Measurements from ENCODE around the gene POLR3C.

The POLR3C gene

DNA sequence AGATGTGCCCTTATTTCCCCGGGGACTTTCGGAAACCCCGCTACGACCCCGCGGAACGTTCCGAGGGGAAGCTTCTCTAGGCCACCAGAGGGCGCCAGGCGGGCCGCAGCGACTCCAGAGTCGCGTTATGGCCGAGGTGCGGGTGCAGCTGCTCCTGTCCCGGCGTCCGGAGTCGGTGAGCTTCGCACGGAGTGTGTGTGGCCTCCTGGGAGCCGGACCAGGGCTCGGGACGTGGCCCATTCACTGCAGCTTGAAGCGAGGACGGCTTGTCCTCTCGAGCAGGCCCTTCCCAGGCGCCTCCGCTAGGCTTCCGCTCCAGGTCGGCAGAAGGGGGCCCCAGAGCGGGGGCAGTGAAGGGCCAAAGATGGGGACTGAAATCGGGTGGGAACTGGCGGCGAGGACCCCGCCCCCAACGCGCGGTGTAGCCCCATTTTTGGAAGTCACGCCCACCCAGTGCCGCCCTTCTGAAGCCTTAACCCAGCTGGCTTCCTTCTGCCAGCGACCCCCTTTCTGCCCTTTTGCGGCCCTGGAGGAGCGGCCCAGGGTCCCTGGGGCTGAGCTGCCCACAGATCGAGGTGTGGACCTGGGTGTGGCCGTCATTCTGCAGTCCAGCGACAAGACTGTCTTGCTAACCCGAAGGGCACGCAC, 21.6 kb downstream of the POLR3C start, which contains the start of gene NUDT17:
TSS of gene NUDT17 (plus strand) at position 117 of the 648 bp plus-strand sequence. CDS start at position 128, 11 bp downstream.
- TF ChIP-seq FOXP2 (optimal IDR thresholded peaks at IDR 0.05; ENCODE audit: borderline replicate concordance, extremely low read depth, extremely low read length, insufficient read depth) (peak; percentile 73), POLR2AphosphoS5 (IDR thresholded peaks at IDR 0.05; ENCODE audit: low read depth, low read length) (peak; percentile 67; the same call in 1 of the 2 replicates), TAF1 (IDR thresholded peaks at IDR 0.05; ENCODE audit: borderline replicate concordance, insufficient read depth, low read length) (no peak)

DNA sequence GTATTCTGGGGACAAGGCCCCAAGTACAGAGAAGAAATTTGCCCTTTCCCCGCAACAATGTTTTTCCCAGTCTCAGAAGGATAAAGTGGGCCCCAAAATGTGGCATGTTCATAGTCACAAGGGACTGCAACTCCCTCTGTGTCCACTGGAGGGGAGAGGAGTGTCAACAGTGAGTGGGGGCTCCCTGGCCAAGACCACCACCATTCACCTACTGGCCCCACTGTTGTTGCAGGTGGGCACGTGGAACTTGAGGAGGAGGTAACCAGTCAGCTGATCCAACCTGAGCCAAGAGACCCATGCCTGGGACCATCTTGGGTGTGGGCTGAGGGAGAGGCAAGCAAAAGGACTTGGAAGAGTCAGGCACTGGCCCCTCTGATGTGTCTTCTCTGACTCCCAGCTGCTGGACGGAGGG, 22.2 kb downstream of the POLR3C start:
- TF ChIP-seq POLR2AphosphoS5 (IDR thresholded peaks at IDR 0.05; ENCODE audit: low read depth, low read length) (no peak), TAF1 (IDR thresholded peaks at IDR 0.05; ENCODE audit: borderline replicate concordance, insufficient read depth, low read length) (no peak)

DNA sequence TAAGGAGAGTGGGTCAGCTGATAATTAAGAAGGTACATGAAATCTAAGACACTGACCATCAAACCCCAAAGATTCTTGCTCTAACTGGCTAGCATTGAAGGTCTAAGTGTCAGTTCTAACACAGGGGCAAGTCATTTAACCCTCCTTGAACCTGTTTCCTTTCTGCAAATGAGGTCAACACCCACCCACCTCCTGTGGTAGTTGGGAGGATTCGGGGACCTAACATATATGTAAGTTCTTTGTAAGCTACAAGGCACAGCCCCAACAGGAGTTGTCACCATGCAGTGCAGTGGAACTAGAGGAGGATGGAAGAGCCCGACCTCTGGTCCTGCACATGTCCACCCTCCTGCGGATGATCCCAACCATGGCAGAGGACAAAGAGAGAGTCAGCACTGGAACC, 23.8 kb downstream of the POLR3C start:
- TF ChIP-seq SIN3A (IDR thresholded peaks at IDR 0.05; ENCODE audit: borderline replicate concordance, insufficient read depth, low read length) (no peak), TAF1 (IDR thresholded peaks at IDR 0.05; ENCODE audit: borderline replicate concordance, insufficient read depth, low read length) (no peak), FOXP2 (optimal IDR thresholded peaks at IDR 0.05; ENCODE audit: borderline replicate concordance, extremely low read depth, extremely low read length, insufficient read depth) (no peak), POLR2AphosphoS5 (IDR thresholded peaks at IDR 0.05; ENCODE audit: low read depth, low read length) (no peak)
- TF ChIP-seq, protein P1, sequence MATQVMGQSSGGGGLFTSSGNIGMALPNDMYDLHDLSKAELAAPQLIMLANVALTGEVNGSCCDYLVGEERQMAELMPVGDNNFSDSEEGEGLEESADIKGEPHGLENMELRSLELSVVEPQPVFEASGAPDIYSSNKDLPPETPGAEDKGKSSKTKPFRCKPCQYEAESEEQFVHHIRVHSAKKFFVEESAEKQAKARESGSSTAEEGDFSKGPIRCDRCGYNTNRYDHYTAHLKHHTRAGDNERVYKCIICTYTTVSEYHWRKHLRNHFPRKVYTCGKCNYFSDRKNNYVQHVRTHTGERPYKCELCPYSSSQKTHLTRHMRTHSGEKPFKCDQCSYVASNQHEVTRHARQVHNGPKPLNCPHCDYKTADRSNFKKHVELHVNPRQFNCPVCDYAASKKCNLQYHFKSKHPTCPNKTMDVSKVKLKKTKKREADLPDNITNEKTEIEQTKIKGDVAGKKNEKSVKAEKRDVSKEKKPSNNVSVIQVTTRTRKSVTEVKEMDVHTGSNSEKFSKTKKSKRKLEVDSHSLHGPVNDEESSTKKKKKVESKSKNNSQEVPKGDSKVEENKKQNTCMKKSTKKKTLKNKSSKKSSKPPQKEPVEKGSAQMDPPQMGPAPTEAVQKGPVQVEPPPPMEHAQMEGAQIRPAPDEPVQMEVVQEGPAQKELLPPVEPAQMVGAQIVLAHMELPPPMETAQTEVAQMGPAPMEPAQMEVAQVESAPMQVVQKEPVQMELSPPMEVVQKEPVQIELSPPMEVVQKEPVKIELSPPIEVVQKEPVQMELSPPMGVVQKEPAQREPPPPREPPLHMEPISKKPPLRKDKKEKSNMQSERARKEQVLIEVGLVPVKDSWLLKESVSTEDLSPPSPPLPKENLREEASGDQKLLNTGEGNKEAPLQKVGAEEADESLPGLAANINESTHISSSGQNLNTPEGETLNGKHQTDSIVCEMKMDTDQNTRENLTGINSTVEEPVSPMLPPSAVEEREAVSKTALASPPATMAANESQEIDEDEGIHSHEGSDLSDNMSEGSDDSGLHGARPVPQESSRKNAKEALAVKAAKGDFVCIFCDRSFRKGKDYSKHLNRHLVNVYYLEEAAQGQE (IDR thresholded peaks at IDR 0.05; ENCODE audit: insufficient read depth in 1 of 2, low read depth in 2 of 2, low read length in 2 of 2): no peak

DNA sequence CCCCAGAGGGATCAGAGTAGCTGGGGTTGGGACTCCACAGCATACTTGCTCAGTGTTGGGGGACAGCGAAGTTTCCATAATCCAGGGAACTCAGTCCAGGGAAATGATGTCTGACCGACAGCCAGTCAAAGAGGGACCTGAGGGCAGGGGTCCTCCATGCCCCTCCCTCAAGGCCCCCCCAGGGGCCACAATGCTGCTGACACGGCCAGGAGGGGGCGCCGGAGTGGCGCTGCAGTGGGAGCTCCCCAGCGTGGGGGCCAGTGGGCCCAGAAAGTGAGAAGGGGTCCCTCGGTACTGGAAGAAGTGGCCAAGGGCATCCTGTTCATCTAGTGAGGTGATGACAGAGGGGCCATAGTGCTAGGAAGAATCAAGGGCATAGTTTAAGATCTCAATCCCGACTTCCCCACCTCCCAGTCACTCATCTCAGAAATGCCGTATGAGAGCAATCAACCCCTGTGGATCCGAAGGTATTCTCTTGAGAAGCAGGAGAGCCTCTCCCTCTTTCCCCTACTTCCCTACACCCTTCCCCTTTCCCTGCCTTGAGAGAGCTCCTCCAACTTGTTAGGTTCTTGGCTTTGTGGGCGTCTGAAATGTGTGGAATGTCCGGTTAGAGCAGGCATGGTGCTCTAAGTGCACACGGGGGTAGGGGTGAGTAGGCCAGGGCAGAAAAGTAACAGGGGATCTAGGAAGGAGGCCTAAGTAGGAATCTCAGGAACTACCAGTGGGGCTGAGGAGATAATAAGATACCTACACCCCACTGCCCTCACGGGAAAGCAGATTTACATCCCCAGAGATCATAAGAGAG, 25.6 kb downstream of the POLR3C start:
- TF ChIP-seq TAF1 (IDR thresholded peaks at IDR 0.05; ENCODE audit: borderline replicate concordance, insufficient read depth, low read length): no peak
- TF ChIP-seq POLR2AphosphoS5 (IDR thresholded peaks at IDR 0.05; ENCODE audit: low read depth, low read length): no peak
- TF ChIP-seq, protein P1 (IDR thresholded peaks at IDR 0.05; ENCODE audit: insufficient read depth in 1 of 2, low read depth in 2 of 2, low read length in 2 of 2): no peak
- TF ChIP-seq SIN3A (IDR thresholded peaks at IDR 0.05; ENCODE audit: borderline replicate concordance, insufficient read depth, low read length): no peak
- no peak for TF ChIP-seq FOXP2 (optimal IDR thresholded peaks at IDR 0.05; ENCODE audit: borderline replicate concordance, extremely low read depth, extremely low read length, insufficient read depth)

DNA sequence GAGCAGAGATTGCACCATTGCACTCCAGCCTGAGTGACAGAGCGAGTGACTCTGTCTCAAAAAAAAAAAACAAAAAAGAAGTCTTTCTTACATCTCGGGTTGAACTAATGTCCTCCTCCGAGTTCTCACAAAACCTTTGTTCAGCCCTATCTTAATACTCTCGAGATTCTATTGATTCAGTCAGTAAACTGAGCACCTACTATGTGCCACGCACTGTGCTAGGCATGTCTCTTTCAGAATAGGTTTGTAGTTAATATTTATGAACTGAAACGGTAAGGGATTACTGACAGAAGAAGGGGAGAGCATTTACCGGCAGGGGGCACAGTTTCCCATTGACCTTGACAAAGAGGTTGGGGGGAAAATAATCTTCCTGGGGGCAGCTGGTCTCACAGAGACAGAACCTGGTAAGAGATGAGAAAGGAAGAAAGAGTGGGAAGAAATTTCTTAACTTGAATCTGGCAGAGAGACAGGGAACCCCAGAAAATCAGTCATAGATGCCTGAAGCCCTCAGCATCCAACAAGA, 31.5 kb downstream of the POLR3C start:
- TF ChIP-seq FOXP2 (optimal IDR thresholded peaks at IDR 0.05; ENCODE audit: borderline replicate concordance, extremely low read depth, extremely low read length, insufficient read depth) (no peak), SIN3A (IDR thresholded peaks at IDR 0.05; ENCODE audit: borderline replicate concordance, insufficient read depth, low read length) (no peak), POLR2AphosphoS5 (IDR thresholded peaks at IDR 0.05; ENCODE audit: low read depth, low read length) (no peak)
- TF ChIP-seq, protein P1 (IDR thresholded peaks at IDR 0.05; ENCODE audit: insufficient read depth in 1 of 2, low read depth in 2 of 2, low read length in 2 of 2): no peak

DNA sequence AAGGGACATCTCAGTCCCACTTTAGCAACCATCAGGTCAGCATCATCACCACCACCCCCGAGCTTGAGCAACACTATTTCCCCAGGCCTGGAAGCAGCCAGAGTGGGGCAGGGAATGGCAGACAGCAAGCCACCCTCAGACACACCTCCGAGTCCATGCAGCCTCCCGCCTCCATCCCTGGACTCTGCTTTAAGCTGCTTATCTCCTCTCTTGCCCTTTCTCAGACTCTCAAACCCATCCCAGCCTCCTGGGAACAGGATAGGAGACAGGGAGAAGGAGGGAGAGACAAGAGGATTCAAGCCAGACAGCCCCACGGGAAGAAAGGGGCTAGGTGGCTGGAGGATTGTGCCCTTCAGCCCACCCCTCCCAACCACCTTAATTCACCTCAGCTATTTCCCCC, 33.2 kb downstream of the POLR3C start:
- TF ChIP-seq, protein P1 (IDR thresholded peaks at IDR 0.05; ENCODE audit: insufficient read depth in 1 of 2, low read depth in 2 of 2, low read length in 2 of 2): no peak
